Panc1 (cell line): ENCODE measurements around the gene AGBL4. TPM values are rescaled to one million over a fixed set of nuclear protein-coding genes. Genes with fewer than 3 reads are reported as not detected.

Experiments
- ATAC-seq: fragments of 200-7000 bp; cut with Tn5 transposase; 2 replicates; pipeline ENCODE4 v1.9.1; 2020; ENCODE audit warnings: mild to moderate bottlenecking, moderate library complexity
- BruUV-seq: library from RNA; stranded (reverse); fragments of 400-500 nt; replicated peaks from 2 replicates; lab custom pipeline; 2021; lab: Mats Ljungman, UMichigan
- CTCF ChIA-PET: fragments of 300-600 bp; sonication (Branson Sonifier 250); formaldehyde crosslinking; loops from one replicate; lab custom pipeline; 2022; ENCODE audit warnings: antibody characterized with exemption; lab: Charles Lee
- POLR2A ChIA-PET: fragments of 300-600 bp; sonication (Branson Sonifier 250); formaldehyde crosslinking; loops from one replicate; lab custom pipeline; 2022; ENCODE audit warnings: antibody characterized with exemption; lab: Charles Lee
- DNase-seq: peaks from one replicate; pipeline ENCODE4 v3.0.0-alpha.2; 2010; ENCODE audit warnings: low read depth, low spot score
- H3K27ac ChIP-seq: 2 replicates; pipeline ENCODE4 v1.5.1; 2011; ENCODE audit warnings: mild to moderate bottlenecking, low read length, inconsistent platforms
- H3K27me3 ChIP-seq: fragments of 200-500 bp; sonication (Bioruptor generic); 2 replicates; pipeline ENCODE4 v1.6.0; 2014; ENCODE audit warnings: low read length, inconsistent platforms; ENCODE audit not compliant: control insufficient read depth, insufficient read depth
- H3K36me3 ChIP-seq: fragments of 200-500 bp; sonication (Bioruptor generic); 2 replicates; pipeline ENCODE4 v1.5.1; 2014; ENCODE audit warnings: inconsistent platforms, mild to moderate bottlenecking, low read length, moderate library complexity; ENCODE audit not compliant: control insufficient read depth, insufficient read depth
- H3K4me1 ChIP-seq: 2 replicates; pipeline ENCODE4 v1.5.1; 2011; ENCODE audit warnings: inconsistent platforms, mild to moderate bottlenecking, low read length, moderate library complexity; ENCODE audit not compliant: control insufficient read depth, insufficient read depth
- H3K4me3 ChIP-seq, 2 experiments: 2 replicates each; pipeline ENCODE4 v1.5.1; 2011 to 2012; ENCODE audit warnings: low read depth in 2 of 2, low read length in 2 of 2, mild to moderate bottlenecking in 2 of 2, inconsistent platforms in 1 of 2, moderate library complexity in 1 of 2
- H3K9me3 ChIP-seq: fragments of 200-500 bp; sonication (Bioruptor generic); 2 replicates; pipeline ENCODE4 v1.5.1; 2014; ENCODE audit warnings: low read depth, mild to moderate bottlenecking, inconsistent platforms, low read length, moderate library complexity; ENCODE audit not compliant: control insufficient read depth, insufficient read depth
- POLR2AphosphoS5 ChIP-seq: IDR thresholded peaks from 2 replicates; pipeline ENCODE4 v1.6.1; 2012; ENCODE audit warnings: mild to moderate bottlenecking, low read depth, low read length, moderate library complexity
- SIN3A ChIP-seq: IDR thresholded peaks from 2 replicates; pipeline ENCODE4 v1.6.1; 2012; ENCODE audit warnings: low read depth, mild to moderate bottlenecking, low read length, moderate library complexity, borderline replicate concordance; ENCODE audit not compliant: insufficient read depth
- TCF7L2 ChIP-seq: IDR thresholded peaks from 2 replicates; pipeline ENCODE4 v1.6.1; 2011; ENCODE audit warnings: mild to moderate bottlenecking, low read depth, low read length, inconsistent platforms
- in situ Hi-C: cut with HindIII; loops from 2 replicates; pipeline ENCODE4 v1.10.0; 2016; ENCODE audit warnings: low sequenced_read_pairs, low pct_unique_long_range_greater_than_20kb
- intact Hi-C: fragments of 100-400 bp; cut with micrococcal nuclease; formaldehyde crosslinking; loops from one replicate; pipeline ENCODE4 v1.10.0; 2022; ENCODE audit not compliant: unreplicated experiment
- total RNA-seq: library from RNA; stranded (reverse); gene quantifications from one replicate; pipeline ENCODE4 v1.2.1, GENCODE V29; 2021; ENCODE audit not compliant: unreplicated experiment
- TF ChIP-seq, protein P1 (sequence below): fragments of 450-650 bp; IDR thresholded peaks from 2 replicates; pipeline ENCODE4 v1.5.1; 2017; ENCODE audit warnings: mild to moderate bottlenecking
- TF ChIP-seq, protein P2 (sequence below), 2 experiments: IDR thresholded peaks; 2 replicates each; pipeline ENCODE4 v1.6.1; 2011 to 2012; ENCODE audit warnings: low read depth in 2 of 2, control low read depth in 1 of 2, low read length in 1 of 2, mild to moderate bottlenecking in 1 of 2, moderate library complexity in 1 of 2; ENCODE audit not compliant: insufficient read depth in 1 of 2

Gene AGBL4
- total RNA-seq, 1 experiment from 2014 or later = not detected

DNA sequence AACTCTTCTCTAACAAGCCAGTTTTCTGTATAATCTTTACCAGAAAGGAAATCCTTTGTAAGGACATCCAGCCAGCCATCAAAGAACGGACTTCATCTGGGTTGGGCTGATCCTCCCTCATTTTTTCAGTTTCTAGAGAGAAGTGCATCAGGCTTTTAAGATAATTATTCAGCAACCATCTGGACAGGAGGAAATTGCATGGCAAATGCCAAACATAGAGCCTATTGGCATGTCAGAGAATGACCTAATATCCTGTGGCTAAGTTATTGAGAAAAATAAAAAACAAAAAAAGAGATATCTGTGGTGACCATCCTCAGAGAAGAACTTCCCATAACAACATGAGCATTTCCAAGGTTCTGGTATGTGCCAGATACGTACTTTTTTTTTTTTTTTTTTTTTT, 1172.1 kb downstream of the AGBL4 start:
- no peaks in the 10 kb centered on the region for H3K4me1 ChIP-seq
- ChIA-PET POLR2A (no interaction called here), CTCF (no interaction called here)
- ATAC-seq = no peak
- in situ Hi-C loops = no loop called here
- no peak for DNase-seq
- H3K36me3 ChIP-seq = no peaks in the 10 kb centered on the region
- TF ChIP-seq, protein P1, sequence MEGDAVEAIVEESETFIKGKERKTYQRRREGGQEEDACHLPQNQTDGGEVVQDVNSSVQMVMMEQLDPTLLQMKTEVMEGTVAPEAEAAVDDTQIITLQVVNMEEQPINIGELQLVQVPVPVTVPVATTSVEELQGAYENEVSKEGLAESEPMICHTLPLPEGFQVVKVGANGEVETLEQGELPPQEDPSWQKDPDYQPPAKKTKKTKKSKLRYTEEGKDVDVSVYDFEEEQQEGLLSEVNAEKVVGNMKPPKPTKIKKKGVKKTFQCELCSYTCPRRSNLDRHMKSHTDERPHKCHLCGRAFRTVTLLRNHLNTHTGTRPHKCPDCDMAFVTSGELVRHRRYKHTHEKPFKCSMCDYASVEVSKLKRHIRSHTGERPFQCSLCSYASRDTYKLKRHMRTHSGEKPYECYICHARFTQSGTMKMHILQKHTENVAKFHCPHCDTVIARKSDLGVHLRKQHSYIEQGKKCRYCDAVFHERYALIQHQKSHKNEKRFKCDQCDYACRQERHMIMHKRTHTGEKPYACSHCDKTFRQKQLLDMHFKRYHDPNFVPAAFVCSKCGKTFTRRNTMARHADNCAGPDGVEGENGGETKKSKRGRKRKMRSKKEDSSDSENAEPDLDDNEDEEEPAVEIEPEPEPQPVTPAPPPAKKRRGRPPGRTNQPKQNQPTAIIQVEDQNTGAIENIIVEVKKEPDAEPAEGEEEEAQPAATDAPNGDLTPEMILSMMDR = no peak
- TF ChIP-seq POLR2AphosphoS5 (no peak), TCF7L2 (no peak), SIN3A (no peak)
- TF ChIP-seq, protein P2, sequence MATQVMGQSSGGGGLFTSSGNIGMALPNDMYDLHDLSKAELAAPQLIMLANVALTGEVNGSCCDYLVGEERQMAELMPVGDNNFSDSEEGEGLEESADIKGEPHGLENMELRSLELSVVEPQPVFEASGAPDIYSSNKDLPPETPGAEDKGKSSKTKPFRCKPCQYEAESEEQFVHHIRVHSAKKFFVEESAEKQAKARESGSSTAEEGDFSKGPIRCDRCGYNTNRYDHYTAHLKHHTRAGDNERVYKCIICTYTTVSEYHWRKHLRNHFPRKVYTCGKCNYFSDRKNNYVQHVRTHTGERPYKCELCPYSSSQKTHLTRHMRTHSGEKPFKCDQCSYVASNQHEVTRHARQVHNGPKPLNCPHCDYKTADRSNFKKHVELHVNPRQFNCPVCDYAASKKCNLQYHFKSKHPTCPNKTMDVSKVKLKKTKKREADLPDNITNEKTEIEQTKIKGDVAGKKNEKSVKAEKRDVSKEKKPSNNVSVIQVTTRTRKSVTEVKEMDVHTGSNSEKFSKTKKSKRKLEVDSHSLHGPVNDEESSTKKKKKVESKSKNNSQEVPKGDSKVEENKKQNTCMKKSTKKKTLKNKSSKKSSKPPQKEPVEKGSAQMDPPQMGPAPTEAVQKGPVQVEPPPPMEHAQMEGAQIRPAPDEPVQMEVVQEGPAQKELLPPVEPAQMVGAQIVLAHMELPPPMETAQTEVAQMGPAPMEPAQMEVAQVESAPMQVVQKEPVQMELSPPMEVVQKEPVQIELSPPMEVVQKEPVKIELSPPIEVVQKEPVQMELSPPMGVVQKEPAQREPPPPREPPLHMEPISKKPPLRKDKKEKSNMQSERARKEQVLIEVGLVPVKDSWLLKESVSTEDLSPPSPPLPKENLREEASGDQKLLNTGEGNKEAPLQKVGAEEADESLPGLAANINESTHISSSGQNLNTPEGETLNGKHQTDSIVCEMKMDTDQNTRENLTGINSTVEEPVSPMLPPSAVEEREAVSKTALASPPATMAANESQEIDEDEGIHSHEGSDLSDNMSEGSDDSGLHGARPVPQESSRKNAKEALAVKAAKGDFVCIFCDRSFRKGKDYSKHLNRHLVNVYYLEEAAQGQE (IDR thresholded peaks at IDR 0.05; ENCODE audit: insufficient read depth in 1 of 2, low read depth in 2 of 2, low read length in 1 of 2) = no peak
- H3K9me3 ChIP-seq = no peaks in the 10 kb centered on the region
- H3K4me3 ChIP-seq = no peak overlapping the region
- BruUV-seq = no TSS peak
- no peaks in the 10 kb centered on the region for H3K27me3 ChIP-seq
- no peak overlapping the region for H3K27ac ChIP-seq
- intact Hi-C loops = no loop called here

DNA sequence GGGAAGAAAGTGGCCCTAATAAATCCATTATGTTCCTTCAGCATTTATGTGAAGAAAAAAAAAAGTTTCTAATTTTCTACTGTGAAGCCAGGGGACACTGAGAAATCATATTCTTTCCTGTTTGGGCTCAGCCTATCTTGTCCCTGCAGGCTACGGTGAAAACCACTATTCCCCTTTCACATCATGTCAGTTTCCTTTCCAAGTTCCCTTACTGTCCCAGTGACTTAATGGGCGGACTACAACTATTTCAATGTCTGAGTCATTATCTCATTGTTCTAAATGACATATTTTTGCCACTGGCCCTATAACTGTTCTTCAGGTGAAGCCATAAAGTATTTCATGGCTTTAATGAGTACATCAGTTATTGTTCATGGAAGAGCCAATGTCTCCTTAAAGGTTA, 1175.7 kb downstream of the AGBL4 start:
- H3K27ac ChIP-seq = no peak overlapping the region
- no peak overlapping the region for H3K4me3 ChIP-seq
- intact Hi-C loops = no loop called here
- DNase-seq (no peak), ATAC-seq (no peak)
- ChIA-PET POLR2A (no interaction called here), CTCF (no interaction called here)
- no TSS peak for BruUV-seq
- H3K27me3 ChIP-seq = no peaks in the 10 kb centered on the region
- no peaks in the 10 kb centered on the region for H3K4me1 ChIP-seq
- no peak for TF ChIP-seq POLR2AphosphoS5
- TF ChIP-seq, protein P2 (IDR thresholded peaks at IDR 0.05; ENCODE audit: insufficient read depth in 1 of 2, low read depth in 2 of 2, low read length in 1 of 2) = no peak
- no peak for TF ChIP-seq SIN3A
- TF ChIP-seq, protein P1 = no peak
- TF ChIP-seq TCF7L2 = no peak
- H3K9me3 ChIP-seq = no peaks in the 10 kb centered on the region
- in situ Hi-C loops = no loop called here
- H3K36me3 ChIP-seq = no peaks in the 10 kb centered on the region
